HepG2 (cell line): ENCODE results near the gene C1orf159. TPM values are rescaled to one million over a fixed set of nuclear protein-coding genes. Genes with fewer than 3 reads are reported as not detected.
A peak's percentile ranks its signal among the peaks of the same experiment; 100 is the strongest.

Experiments
- ATAC-seq: fragments of 200-7000 bp; cut with Tn5 transposase; 3 replicates; pipeline ENCODE4 v1.9.1; 2020; ENCODE audit warnings: mild to moderate bottlenecking, moderate library complexity
- BruUV-seq: library from RNA; stranded (reverse); fragments of 400-500 nt; replicated peaks from 2 replicates; lab custom pipeline; 2021; lab: Mats Ljungman, UMichigan
- CTCF ChIA-PET: fragments of 300-600 bp; formaldehyde crosslinking; extraction: SDS; loops from one replicate; lab custom pipeline; 2021; ENCODE audit warnings: low total read pairs, inconsistent platforms, low intra/inter-chr PET ratio; lab: Yijun Ruan, JAX
- POLR2A ChIA-PET: fragments of 350-600 bp; sonication (Branson Sonifier 250); formaldehyde crosslinking; loops from one replicate; lab custom pipeline; 2020; ENCODE audit warnings: antibody characterized with exemption, inconsistent platforms; lab: Yijun Ruan, JAX
- DNase-seq: peaks from one replicate; pipeline ENCODE4 v3.0.0-alpha.2; 2015; ENCODE audit warnings: low spot score
- FAIRE-seq: peaks from 3 replicates; lab custom pipeline; 2011; peaks lifted over from hg19 to GRCh38; lab: Jason Lieb, UNC
- H2AFZ ChIP-seq: one replicate; pipeline ENCODE4 v1.6.1; 2011; ENCODE audit warnings: low read length, inconsistent platforms
- H3K27ac ChIP-seq: fragments of 300-600 bp; 3 replicates; pipeline ENCODE4 v1.8.0; 2011; ENCODE audit warnings: mixed run types, mild to moderate bottlenecking, mixed read lengths, low read length, inconsistent platforms; ENCODE audit not compliant: insufficient read depth; ENCODE audit errors: extremely low read length
- H3K27me3 ChIP-seq, 2 experiments: fragments of 200-600 bp in 1 of 2; 2 replicates in 1 of 2; 3 replicates in 1 of 2; pipeline versions ENCODE4 v1.6.0 to v1.8.0; 2011; ENCODE audit warnings: low read length in 2 of 2, mild to moderate bottlenecking in 2 of 2, moderate library complexity in 2 of 2, inconsistent platforms in 1 of 2; ENCODE audit not compliant: insufficient read depth in 2 of 2, control insufficient read depth in 1 of 2
- H3K36me3 ChIP-seq, 2 experiments: fragments of 200-600 bp in 1 of 2; replicated peaks in 1 of 2; 2 replicates in 1 of 2; 3 replicates in 1 of 2; pipeline versions ENCODE4 v1.5.1 to v1.8.0; 2011; ENCODE audit warnings: low read length in 2 of 2, inconsistent platforms in 1 of 2; ENCODE audit not compliant: insufficient read depth in 2 of 2, control insufficient read depth in 1 of 2
- H3K4me1 ChIP-seq: 2 replicates; pipeline ENCODE4 v1.5.1; 2012; ENCODE audit warnings: low read length, inconsistent platforms; ENCODE audit not compliant: insufficient read depth
- H3K4me2 ChIP-seq: 2 replicates; pipeline ENCODE4 v1.6.0; 2011; ENCODE audit warnings: low read depth, low read length, inconsistent platforms
- H3K4me3 ChIP-seq, 3 experiments: fragments of 200-600 bp in 1 of 3; sonication (generic), shearing (Covaris generic) in 1 of 3; replicated peaks in 1 of 3; 2 replicates each; pipeline ENCODE4 v1.5.1; 2011 to 2016; ENCODE audit warnings: low read length in 3 of 3, inconsistent platforms in 2 of 3, low read depth in 2 of 3, mild to moderate bottlenecking in 2 of 3, control low read depth in 1 of 3, mixed read lengths in 1 of 3; ENCODE audit not compliant: insufficient read depth in 1 of 3
- H3K79me2 ChIP-seq: one replicate; pipeline ENCODE4 v1.6.1; 2011; ENCODE audit warnings: low read length, inconsistent platforms; ENCODE audit not compliant: insufficient read depth
- H3K9ac ChIP-seq: 2 replicates; pipeline ENCODE4 v1.6.0; 2011; ENCODE audit warnings: mild to moderate bottlenecking, low read depth, low read length, inconsistent platforms; ENCODE audit not compliant: insufficient read depth
- H3K9me3 ChIP-seq: 2 replicates; pipeline ENCODE4 v1.5.1; 2012; ENCODE audit warnings: mild to moderate bottlenecking, low read length
- H4K20me1 ChIP-seq: 2 replicates; pipeline ENCODE4 v1.6.0; 2011; ENCODE audit warnings: inconsistent platforms, mild to moderate bottlenecking, low read length, moderate library complexity; ENCODE audit not compliant: insufficient read depth
- AHR ChIP-seq: IDR thresholded peaks from 2 replicates; pipeline ENCODE4 v1.6.1; 2018; ENCODE audit warnings: missing genetic modification reagents, missing compliant biosample characterization
- FOXJ3 ChIP-seq: sonication (generic); formaldehyde crosslinking; IDR thresholded peaks from 2 replicates; pipeline ENCODE4 v1.4.0; 2020; ENCODE audit warnings: missing genetic modification reagents, mild to moderate bottlenecking, borderline replicate concordance
- FOXK2 ChIP-seq: fragments of 450-650 bp; IDR thresholded peaks from 2 replicates; pipeline ENCODE4 v1.6.1; 2016
- MYC ChIP-seq: sonication (generic); formaldehyde crosslinking; IDR thresholded peaks from 2 replicates; pipeline ENCODE4 v1.9.0; 2021; ENCODE audit warnings: missing genetic modification reagents, borderline replicate concordance
- PHF21A ChIP-seq: sonication (generic); formaldehyde crosslinking; IDR thresholded peaks from 2 replicates; pipeline ENCODE4 v1.5.0; 2020; ENCODE audit warnings: mild to moderate bottlenecking, missing genetic modification reagents
- TEAD2 ChIP-seq: sonication (generic); formaldehyde crosslinking; IDR thresholded peaks from 2 replicates; pipeline ENCODE4 v1.9.0; 2021; ENCODE audit warnings: missing genetic modification reagents
- ZFP62 ChIP-seq: sonication (generic); formaldehyde crosslinking; IDR thresholded peaks from 2 replicates; pipeline ENCODE4 v1.4.0; 2020; ENCODE audit warnings: missing genetic modification reagents
- ZNF253 ChIP-seq: sonication (generic); formaldehyde crosslinking; IDR thresholded peaks from 2 replicates; pipeline ENCODE4 v1.8.0; 2022; ENCODE audit warnings: mild to moderate bottlenecking, missing genetic modification reagents, borderline replicate concordance
- ZNF749 ChIP-seq: sonication (generic); formaldehyde crosslinking; IDR thresholded peaks from 2 replicates; pipeline ENCODE4 v1.8.0; 2022; ENCODE audit warnings: mild to moderate bottlenecking, missing genetic modification reagents, moderate library complexity, borderline replicate concordance
- WGBS: methylation state at CpG from one replicate; pipeline ENCODE4 v1.1.6; 2017; ENCODE audit warnings: low lambda C conversion rate; 5-methylcytosine and 5-hydroxymethylcytosine counted together
- in situ Hi-C: cut with HindIII; loops from 2 replicates; pipeline ENCODE4 v1.10.0; 2017; ENCODE audit warnings: low pct_unique_long_range_greater_than_20kb; ENCODE audit not compliant: extremely low pct_ligation_motif_present
- intact Hi-C: fragments of 100-400 bp; cut with micrococcal nuclease; formaldehyde crosslinking; loops from one replicate; pipeline ENCODE4 v1.10.0; 2022; ENCODE audit not compliant: unreplicated experiment
- polyA plus RNA-seq, 8 experiments: library from polyadenylated mRNA; depleted of rRNA in 3 of 8; stranded (reverse) in 7 of 8; unstranded in 1 of 8; fragments of >200 nt; fragmentation: Illumina TruSeq in 4 of 8; extraction: Trizol in 4 of 8; gene quantifications; 2 replicates each; pipeline versions ENCODE4 v1.2.1 to v1.2.3, GENCODE V29; 2011 to 2016; ENCODE audit warnings: low read depth in 4 of 8, missing spikeins in 1 of 8, mixed read lengths in 1 of 8; ENCODE audit not compliant: insufficient read depth in 1 of 8
- total RNA-seq, 5 experiments: library from RNA; depleted of rRNA; stranded (reverse); fragments of >200 nt; fragmentation: Illumina TruSeq; extraction: Trizol; gene quantifications; 2 replicates each; pipeline ENCODE4 v1.2.3, GENCODE V29; 2016; ENCODE audit warnings: low read depth in 1 of 5
- TF ChIP-seq, protein P1 (sequence below): fragments of 450-650 bp; IDR thresholded peaks from 2 replicates; pipeline ENCODE4 v1.6.1; 2016
- TF ChIP-seq, protein P2 (sequence below): sonication (generic); formaldehyde crosslinking; IDR thresholded peaks from 2 replicates; pipeline ENCODE4 v1.5.1; 2020; ENCODE audit warnings: mild to moderate bottlenecking, missing genetic modification reagents, moderate library complexity
- TF ChIP-seq, protein P3 (sequence below), 2 experiments: IDR thresholded peaks; 2 replicates each; pipeline ENCODE4 v1.6.1; 2011 to 2012; ENCODE audit warnings: low read length in 2 of 2, borderline replicate concordance in 1 of 2, low read depth in 1 of 2, mild to moderate bottlenecking in 1 of 2, moderate library complexity in 1 of 2

Gene C1orf159
- total and polyA plus RNA-seq, 2 of the 13 experiments (the other 11 are each of a cell fraction or from before 2014, with no cell fraction given) = 3.8 to 6.7 TPM

DNA sequence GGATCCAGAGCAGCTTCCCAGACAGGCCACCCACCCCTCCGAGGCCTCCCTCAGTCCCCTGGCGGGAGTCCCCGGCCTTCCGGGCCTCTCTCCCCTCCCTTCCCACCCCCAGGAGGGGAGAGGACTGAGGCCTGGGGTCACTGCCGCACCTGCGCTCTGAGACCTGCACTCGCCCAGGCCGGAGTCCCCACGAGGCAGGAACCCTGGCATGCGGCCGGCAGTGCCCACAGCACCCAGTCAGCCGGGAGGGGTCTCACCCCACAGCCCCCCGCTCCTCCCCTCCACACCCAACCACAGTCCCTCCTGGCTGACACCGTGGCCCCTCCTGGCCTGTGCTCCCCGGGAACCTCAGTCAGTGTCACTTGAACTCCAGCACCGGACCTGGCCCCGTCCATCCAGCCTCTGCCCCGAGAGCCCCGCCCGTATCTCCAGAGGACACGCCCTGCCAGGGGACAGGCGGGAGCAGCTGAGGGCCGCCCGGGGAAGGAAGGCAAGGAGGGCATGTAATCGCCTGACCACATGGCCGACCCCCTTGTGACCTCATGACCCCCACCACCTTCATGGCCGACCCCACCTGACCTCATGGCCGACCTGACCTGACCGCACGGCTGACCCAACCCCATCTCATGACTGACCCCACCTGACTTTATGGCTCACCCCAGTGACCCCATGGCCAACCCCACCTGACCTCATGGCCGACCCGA lies 29.1 kb upstream of the C1orf159 start (continued):
- TF ChIP-seq, protein P1, sequence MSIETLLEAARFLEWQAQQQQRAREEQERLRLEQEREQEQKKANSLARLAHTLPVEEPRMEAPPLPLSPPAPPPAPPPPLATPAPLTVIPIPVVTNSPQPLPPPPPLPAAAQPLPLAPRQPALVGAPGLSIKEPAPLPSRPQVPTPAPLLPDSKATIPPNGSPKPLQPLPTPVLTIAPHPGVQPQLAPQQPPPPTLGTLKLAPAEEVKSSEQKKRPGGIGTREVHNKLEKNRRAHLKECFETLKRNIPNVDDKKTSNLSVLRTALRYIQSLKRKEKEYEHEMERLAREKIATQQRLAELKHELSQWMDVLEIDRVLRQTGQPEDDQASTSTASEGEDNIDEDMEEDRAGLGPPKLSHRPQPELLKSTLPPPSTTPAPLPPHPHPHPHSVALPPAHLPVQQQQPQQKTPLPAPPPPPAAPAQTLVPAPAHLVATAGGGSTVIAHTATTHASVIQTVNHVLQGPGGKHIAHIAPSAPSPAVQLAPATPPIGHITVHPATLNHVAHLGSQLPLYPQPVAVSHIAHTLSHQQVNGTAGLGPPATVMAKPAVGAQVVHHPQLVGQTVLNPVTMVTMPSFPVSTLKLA = peak; percentile 89
- TF ChIP-seq, all 625 proteins: peak for 7

DNA sequence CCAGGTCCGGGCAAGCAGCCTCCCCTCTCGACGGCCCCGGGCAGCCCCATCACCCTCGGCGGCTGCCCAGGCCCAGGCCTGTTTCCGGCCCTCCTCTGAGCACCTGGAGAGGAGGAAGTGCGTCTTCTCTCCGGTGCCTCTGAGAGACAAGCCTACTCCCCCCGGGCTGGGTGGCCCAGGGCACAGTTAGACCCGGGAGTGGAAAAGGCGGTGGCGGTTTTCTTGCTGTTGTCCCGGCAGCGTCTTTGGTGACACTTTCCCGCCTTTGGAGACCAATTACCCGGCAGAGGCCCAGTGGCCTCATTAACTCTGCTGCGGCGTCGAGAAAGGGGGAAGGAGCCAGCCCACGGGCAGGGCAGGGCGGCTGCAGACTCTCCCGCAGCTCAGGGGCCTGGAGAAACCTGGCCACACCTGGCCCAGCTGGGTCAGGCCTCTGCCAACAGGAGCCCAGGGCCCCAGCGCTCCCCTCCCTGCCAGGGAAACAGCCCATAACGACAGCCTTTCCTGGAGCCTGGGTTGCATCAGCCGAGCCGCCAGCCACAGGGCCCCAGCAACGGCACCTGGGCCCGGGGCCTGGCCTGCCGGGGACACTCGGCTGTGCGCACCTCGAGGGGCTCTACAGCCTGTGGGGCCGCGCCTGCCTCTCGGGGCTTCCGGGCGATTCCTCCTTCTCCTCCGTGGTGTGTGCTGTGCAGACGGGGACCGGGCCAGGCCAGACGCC lies 28.4 kb upstream of the C1orf159 start:
- Histone ChIP-seq H3K4me2 (peak overlapping the region; percentile 32), H3K27ac (no peak overlapping the region), H3K9me3 (no peaks in the 10 kb centered on the region), H3K27me3 (no peaks in the 10 kb centered on the region), H3K36me3 (no peaks in the 10 kb centered on the region), H3K79me2 (no peaks in the 10 kb centered on the region), H3K4me1 (peaks cover 10% of the 10 kb centered on the region; the same call in 1 of the 2 replicates), H3K4me3 (peak overlapping the region in 1 of 3 experiments; percentile 46; a peak in 1 of 6 replicates), H4K20me1 (no peaks in the 10 kb centered on the region), H3K9ac (peak overlapping the region; percentile 60), H2AFZ (no peak overlapping the region)
- no peak for FAIRE-seq
- ATAC-seq = peak; percentile 22
- CTCF ChIA-PET = no interaction called here
- 81% methylated on average over 20 of the region's 42 CpGs for WGBS
- POLR2A ChIA-PET = no interaction called here
- intact Hi-C loops (no loop called here), in situ Hi-C loops (no loop called here)
- no peak for DNase-seq
- no TSS peak for BruUV-seq
- TF ChIP-seq, protein P2, sequence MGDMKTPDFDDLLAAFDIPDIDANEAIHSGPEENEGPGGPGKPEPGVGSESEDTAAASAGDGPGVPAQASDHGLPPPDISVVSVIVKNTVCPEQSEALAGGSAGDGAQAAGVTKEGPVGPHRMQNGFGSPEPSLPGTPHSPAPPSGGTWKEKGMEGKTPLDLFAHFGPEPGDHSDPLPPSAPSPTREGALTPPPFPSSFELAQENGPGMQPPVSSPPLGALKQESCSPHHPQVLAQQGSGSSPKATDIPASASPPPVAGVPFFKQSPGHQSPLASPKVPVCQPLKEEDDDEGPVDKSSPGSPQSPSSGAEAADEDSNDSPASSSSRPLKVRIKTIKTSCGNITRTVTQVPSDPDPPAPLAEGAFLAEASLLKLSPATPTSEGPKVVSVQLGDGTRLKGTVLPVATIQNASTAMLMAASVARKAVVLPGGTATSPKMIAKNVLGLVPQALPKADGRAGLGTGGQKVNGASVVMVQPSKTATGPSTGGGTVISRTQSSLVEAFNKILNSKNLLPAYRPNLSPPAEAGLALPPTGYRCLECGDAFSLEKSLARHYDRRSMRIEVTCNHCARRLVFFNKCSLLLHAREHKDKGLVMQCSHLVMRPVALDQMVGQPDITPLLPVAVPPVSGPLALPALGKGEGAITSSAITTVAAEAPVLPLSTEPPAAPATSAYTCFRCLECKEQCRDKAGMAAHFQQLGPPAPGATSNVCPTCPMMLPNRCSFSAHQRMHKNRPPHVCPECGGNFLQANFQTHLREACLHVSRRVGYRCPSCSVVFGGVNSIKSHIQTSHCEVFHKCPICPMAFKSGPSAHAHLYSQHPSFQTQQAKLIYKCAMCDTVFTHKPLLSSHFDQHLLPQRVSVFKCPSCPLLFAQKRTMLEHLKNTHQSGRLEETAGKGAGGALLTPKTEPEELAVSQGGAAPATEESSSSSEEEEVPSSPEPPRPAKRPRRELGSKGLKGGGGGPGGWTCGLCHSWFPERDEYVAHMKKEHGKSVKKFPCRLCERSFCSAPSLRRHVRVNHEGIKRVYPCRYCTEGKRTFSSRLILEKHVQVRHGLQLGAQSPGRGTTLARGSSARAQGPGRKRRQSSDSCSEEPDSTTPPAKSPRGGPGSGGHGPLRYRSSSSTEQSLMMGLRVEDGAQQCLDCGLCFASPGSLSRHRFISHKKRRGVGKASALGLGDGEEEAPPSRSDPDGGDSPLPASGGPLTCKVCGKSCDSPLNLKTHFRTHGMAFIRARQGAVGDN (CRISPR knock-in tag) = peak; percentile 46; the same call in 1 of the 2 replicates
- no peak for TF ChIP-seq TEAD2 (CRISPR knock-in tag)
- no peak for TF ChIP-seq FOXK2
- TF ChIP-seq PHF21A (CRISPR knock-in tag) = no peak
- no peak for TF ChIP-seq ZNF749 (CRISPR knock-in tag)
- TF ChIP-seq ZNF253 = no peak
- TF ChIP-seq, protein P3, sequence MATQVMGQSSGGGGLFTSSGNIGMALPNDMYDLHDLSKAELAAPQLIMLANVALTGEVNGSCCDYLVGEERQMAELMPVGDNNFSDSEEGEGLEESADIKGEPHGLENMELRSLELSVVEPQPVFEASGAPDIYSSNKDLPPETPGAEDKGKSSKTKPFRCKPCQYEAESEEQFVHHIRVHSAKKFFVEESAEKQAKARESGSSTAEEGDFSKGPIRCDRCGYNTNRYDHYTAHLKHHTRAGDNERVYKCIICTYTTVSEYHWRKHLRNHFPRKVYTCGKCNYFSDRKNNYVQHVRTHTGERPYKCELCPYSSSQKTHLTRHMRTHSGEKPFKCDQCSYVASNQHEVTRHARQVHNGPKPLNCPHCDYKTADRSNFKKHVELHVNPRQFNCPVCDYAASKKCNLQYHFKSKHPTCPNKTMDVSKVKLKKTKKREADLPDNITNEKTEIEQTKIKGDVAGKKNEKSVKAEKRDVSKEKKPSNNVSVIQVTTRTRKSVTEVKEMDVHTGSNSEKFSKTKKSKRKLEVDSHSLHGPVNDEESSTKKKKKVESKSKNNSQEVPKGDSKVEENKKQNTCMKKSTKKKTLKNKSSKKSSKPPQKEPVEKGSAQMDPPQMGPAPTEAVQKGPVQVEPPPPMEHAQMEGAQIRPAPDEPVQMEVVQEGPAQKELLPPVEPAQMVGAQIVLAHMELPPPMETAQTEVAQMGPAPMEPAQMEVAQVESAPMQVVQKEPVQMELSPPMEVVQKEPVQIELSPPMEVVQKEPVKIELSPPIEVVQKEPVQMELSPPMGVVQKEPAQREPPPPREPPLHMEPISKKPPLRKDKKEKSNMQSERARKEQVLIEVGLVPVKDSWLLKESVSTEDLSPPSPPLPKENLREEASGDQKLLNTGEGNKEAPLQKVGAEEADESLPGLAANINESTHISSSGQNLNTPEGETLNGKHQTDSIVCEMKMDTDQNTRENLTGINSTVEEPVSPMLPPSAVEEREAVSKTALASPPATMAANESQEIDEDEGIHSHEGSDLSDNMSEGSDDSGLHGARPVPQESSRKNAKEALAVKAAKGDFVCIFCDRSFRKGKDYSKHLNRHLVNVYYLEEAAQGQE (IDR thresholded peaks at IDR 0.05; ENCODE audit: borderline replicate concordance in 1 of 2, low read depth in 1 of 2, low read length in 2 of 2) = no peak
- no peak for TF ChIP-seq FOXJ3
- no peak for TF ChIP-seq ZFP62 (CRISPR knock-in tag)
- TF ChIP-seq AHR (CRISPR knock-in tag) = no peak
- no peak for TF ChIP-seq MYC (CRISPR knock-in tag)
